GM21515 (cell line): Measurements from ENCODE around the gene KAZN.

Source experiments
- ATAC-seq: cut with Tn5 transposase; IDR thresholded peaks from one replicate; pipeline ENCODE4 v1.9.1; 2021; ENCODE audit not compliant: unreplicated experiment

Gene KAZN

GRCh38 chr1:14761291-14762153 lies 163.0 kb downstream of the KAZN start:
- no peak for ATAC-seq

DNA sequence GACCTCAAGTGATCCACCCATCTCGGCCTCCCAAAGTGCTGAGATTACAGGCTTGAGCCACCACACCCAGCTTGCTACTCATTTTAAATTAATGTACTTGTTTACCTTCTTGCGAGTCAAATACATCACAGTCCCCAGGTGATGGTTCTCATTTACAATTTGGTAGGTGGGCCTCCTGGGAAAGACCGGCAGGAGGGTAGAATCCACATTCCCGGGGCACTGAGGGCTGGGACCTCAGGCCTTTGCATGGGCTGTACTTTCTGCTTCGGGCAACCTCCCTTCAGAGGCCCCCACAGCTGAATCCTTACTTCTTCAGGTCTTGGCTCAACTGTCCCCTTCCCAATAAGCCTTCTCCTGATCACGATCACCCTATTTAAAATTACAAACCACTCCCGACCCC lies 165.5 kb downstream of the KAZN start:
- ATAC-seq, result no peak

DNA sequence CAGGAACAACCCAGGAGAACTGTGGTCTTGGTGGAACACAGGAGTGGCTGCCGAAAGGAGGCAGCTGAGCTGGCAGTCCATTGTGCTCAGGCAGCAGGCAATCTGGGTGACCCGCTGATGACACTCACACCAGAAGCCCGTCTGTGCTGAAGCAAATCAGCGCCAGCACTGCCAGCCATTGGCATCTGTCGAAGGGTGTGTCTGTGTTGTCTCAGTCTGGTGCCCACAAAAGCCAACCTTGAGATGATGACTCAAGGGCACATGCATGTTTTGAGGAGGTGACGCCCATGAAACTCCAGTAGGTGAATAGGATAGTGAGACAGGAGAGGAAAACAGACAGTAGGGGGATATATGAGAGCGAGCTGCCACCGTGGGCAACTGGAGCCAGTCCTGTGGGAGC lies 167.3 kb downstream of the KAZN start:
- no peak for ATAC-seq

DNA sequence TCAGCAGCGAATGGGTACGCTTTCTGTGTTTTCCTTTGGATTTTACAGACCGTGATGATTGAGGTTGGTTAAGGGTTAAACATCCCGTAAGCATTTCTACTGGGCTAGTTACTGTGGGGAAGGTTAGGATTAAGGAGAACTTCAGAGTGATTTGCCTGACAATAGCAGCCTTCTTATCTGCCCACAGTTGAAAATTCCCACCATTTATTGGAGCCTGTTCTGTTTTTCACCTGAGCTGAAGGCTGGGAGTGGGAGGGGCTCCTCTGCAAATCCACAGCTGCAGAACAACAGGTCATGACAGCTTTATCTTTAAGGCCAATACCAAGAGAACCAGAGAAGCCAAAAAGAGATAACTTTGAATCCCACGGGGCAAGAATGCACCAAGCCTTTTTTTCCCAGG lies 168.6 kb downstream of the KAZN start:
- ATAC-seq, result no peak

- no peak for ATAC-seq
Observed at GRCh38 chr1:14768582-14769304, 170.3 kb downstream of the KAZN start.

DNA sequence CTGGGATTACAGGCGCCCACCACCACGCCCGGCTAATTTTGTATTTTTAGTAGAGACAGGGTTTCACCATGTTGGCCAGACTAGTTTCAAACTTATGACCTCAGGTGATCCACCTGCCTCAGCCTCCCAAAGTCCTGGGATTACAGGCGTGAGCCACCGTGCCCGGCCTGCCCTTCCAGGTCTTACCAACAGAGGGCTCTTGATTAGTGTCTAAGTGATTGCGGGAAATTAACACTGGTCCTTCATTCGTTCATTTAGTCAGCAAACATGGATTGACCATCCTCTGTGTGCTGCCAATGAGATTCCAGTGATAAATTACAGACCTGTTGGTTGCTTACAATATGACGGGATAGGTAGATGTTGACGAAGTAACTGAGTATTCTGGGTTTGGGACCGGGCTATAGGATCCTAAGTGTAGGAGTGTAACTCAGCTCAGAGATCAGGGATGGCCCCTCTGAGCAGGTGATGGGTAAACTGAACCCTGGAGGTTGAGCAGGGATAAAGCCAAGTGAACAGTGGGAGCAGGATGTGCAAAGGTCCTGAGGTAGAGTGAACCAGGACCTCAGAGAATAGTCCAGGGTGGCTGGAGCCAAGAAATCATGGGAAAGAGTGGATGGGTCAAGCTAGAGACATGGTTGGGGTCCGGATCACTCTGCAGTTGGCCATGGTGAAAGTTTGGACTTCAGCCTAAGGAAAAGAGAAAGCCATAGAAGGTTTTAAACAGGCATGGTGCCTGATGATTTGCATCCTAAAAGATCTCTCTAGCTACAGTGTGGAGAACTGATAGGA lies 171.2 kb downstream of the KAZN start:
- ATAC-seq, result no peak

DNA sequence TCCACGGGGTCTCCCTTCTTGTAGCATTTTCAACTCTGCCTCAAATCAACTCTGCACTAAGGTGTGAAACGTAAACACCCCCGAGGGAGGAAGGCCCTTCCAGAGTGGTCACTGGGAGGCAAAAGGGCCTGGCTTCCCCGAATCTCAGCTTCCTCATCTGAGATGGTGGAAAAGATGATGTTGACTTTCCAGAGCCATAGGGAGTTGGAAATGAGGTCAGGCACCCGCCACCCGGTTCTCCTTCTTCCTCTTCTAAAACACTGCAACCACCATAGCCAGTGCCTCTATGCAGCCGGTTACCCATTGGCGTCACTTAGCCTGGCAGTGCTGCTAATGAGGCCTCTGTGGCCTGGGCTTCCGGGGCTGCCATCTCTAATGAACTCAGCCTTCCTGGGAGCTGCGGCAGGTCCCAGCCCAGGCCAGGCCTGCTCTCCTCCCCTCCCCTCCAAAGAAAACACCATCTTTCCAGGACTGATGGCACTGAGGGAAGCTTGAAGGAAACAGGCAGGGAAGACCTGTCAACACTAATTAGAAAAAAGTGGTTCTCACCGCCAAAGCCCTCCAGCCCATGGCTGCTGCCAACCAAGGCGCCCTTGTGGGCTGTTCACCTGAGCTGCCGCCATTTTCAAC lies 175.0 kb downstream of the KAZN start:
- no peak for ATAC-seq

DNA sequence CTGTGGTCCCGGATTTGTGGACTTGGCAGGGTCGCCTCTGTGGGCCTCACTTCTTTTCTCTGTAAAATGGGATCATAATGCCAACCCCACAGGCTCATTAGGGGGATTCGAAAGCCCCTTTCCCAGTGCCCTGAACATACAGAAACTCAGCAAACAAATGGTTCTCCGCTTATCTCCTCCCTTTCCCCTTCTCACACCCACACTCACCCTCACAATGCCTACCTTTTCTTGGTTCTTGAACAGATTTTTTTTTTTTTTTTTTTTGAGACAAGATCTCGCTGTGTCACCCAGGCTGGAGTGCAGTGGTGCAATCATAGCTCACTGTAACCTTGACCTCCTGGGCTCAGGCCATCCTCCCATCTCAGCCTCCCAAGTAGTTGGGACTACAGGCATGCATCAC lies 175.7 kb downstream of the KAZN start:
- no peak for ATAC-seq

- no peak for ATAC-seq
Observed at GRCh38 chr1:14774988-14775387, 176.5 kb downstream of the KAZN start.

- no peak for ATAC-seq
Observed at GRCh38 chr1:14775434-14775833, 176.9 kb downstream of the KAZN start.

GRCh38 chr1:14777516-14778506 lies 179.3 kb downstream of the KAZN start:
- ATAC-seq, result no peak

DNA sequence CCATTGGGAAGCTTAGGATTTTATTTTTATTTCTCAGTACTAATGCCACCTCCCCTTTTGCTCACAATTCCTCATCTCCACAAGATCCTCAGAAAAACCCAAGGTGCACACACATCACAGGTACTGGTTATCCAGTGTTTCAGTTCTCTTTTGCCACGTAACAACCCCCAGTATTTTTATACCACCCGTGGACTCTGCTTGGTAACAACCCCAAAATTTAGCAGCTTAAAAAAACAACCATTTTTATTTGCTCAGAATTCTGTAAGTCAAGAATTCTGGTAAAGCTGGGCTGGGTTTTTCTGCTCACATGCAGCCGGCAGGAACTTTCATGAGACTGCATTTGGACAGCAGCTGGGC lies 180.0 kb downstream of the KAZN start:
- no peak for ATAC-seq

DNA sequence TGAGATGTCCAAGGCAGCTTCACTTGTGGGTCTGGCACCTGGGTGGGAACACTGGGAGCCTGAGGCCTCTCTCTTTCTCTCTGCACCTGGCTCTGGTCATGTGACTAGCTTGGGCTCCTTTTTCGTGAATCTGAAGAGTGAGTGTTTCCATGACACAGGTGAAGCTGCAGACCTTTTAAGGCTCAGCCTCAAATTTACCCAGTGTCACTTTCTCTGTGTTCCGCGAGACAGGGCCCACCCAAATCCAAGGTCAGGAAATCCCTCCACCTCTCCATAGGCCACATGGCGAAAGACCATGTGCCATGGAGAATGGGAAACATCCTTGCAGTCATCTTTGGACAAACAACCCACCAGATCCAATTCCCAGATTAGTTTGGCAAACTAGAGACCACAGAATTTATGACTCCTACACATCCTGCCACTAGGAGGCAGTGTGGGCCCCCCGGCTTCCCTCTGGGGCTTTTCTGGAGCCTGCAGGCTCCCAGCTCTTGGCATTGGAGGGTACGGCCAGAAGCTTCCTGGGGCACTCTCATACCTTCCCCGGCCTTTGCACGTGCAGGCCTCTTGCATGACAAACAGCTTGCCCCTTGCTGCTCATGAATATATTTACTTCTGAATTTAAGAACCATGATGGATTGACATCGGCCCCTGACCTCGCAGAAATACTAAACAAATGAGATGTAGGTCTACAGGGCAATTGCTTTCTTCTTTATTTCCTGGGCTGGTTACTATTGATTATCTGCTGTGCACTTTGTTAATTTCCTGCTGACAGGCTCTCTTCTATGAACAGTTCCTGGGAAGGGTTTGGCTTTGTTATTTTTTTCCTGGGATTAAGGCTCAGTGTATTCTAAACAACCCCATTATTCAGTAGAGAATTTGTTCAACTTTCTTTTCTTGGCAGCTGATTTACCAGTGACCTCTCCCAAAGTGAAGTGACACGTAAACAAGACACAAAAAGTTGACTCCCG lies 180.7 kb downstream of the KAZN start:
- ATAC-seq, result no peak

- no peak for ATAC-seq
Observed at GRCh38 chr1:14780271-14780670, 181.8 kb downstream of the KAZN start.

DNA sequence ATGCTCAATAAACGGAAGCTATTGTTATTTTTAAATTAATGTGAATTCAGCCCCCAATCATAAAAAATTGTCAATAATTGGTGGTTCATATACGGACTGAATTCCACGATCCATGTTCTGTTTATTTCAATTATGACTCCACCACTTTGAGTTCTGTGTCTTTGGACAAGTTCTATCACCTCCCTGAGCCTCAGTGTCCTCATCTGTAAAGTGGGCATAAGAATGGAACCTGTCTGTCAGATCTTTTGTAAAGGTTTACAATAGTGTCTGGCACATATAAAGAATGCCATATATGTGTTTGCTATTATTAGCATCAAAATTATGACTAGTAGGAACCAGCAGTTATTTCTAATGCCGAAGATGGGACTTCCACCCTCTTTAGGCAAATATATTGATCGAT lies 183.3 kb downstream of the KAZN start:
- no peak for ATAC-seq

DNA sequence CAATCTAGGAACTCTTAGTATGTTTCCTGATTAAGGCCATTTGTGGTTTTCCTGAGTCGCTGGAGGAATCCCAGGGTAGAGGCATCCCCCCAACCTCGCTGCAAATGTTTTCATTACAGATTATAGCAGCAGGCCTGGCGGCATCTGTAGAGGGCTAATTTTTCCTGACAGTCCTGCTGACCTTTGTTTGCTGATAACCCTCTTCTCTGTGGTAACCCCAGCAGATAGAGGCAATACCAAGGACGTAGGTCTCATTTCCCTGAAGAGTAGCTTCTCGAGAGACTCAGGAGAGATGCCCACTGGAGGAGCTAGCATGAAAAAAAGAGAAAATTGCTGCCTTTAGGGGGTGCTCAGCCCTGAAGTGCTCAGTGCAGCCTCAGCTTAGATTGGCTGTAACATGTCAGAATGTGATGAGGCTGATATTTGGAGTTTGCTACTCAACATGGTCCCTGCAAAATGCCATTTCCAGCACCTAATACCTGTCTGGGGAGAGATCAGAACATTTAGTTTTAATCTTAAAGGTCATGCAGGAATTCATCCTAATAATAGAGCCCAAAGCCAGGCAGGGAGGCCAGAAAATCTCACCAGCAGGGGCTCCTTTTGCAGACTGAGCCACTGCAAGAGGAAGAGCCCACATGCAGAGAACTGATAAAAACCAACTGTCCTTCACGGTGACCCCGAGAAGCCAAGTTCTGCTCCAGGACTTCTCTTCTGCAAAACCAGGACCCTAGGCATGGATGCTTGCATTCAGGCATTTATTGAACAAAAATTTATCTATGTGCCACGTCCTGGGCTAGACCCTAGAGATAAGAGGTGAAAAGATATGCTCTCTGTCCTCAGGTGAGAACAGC lies 184.5 kb downstream of the KAZN start:
- ATAC-seq, result no peak

DNA sequence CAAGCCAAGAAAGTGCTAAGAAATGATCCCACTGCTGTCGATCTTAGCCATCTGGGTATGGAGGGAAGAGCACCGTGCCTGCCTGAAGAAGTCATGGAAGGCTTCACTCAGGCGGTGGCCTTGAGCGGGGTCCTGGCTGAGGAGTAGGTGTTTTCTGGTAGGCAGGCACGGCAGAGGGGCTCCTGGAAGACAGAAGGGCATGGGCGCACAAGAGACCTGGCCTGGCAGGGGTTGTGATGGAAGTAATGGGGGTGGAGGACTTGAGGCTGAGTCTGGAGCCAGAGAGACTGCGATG lies 185.1 kb downstream of the KAZN start:
- no peak for ATAC-seq
